ENCODE data around the gene TMEM178B. TPM values are rescaled to one million over a fixed set of nuclear protein-coding genes. Genes with fewer than 3 reads are reported as not detected.
"Not testable (repeated sequence)": the region's sequence is repeated elsewhere in the genome, so short reads cannot be mapped to it uniquely, and the experiment has no call there.

The TMEM178B gene
- total and polyA plus RNA-seq, 2 of the 4 experiments (the other 2 are of a cell fraction) = under 0.01 to 0.05 TPM

DNA sequence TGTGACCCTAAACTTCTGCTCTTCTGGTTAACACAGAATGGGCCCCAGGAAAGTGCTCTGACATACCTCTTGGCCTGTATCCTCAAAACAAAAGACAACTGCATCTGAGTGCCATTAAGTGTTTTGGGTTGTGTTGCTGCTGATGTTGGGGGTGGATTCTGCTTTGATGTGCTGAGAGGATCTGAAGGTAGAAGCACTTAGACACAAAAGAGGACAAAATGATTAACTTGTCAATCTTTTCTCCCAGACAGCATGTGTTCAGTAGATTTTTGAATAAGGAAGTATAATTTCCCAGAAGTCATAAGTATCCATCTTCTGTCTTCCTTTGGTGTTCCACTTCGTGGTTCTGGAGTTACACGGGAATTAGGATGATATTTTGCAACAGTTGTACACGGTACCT, 16.1 kb upstream of the TMEM178B start:
- dilution Hi-C loops (cut with HindIII; ENCODE audit: low sequenced_read_pairs, unreplicated experiment) = no loop called here
- CTCF ChIA-PET = no interaction called here

DNA sequence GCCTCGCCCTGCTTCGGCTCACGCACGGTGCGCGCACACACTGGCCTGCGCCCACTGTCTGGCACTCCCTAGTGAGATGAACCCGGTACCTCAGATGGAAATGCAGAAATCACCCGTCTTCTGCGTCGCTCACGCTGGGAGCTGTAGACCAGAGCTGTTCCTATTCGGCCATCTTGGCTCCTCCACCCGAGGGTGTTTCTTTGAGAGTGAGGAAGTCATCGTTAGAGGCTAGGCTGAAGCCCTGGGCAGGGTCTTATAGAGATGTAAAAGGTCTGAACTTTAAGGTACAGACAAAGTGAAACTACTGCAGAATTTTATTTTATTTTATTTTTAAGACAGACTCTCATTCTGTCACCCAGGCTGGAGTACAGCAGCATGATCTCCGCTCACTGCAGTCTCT, 6.0 kb upstream of the TMEM178B start:
- H4K5ac ChIP-seq (ENCODE audit: low read depth, low read length); H3K4me1 ChIP-seq (ENCODE audit: control insufficient read depth, insufficient read depth, low read length); BruUV-seq (replicated peaks); H2BK120ac ChIP-seq (ENCODE audit: low read depth, low read length); H3K36me3 ChIP-seq (ENCODE audit: control insufficient read depth, insufficient read depth, low read length); H4K8ac ChIP-seq (ENCODE audit: low read depth in 2 of 2, low read length in 2 of 2); H2BK20ac ChIP-seq (ENCODE audit: low read depth, low read length); H3K4me2 ChIP-seq (ENCODE audit: low read depth, low read length); intact Hi-C loops (cut with micrococcal nuclease); H2AK9ac ChIP-seq (replicated peaks; ENCODE audit: low read depth, low read length, poor library complexity); H4K91ac ChIP-seq (ENCODE audit: insufficient read depth, low read depth, low read length); CTCF ChIA-PET; H3K9me3 ChIP-seq (ENCODE audit: control insufficient read depth, insufficient read depth, low read length); H4K20me1 ChIP-seq (ENCODE audit: insufficient read depth, low read length); H3K4ac ChIP-seq (ENCODE audit: low read depth, low read length); H3K9ac ChIP-seq (ENCODE audit: low read depth, low read length); H2AK5ac ChIP-seq (ENCODE audit: low read depth, low read length); H3K56ac ChIP-seq (ENCODE audit: extremely low read depth, insufficient read depth, low read length); H3K23ac ChIP-seq (ENCODE audit: low read depth, low read length); H2BK5ac ChIP-seq (ENCODE audit: low read depth, low read length, poor library complexity, severe bottlenecking); H3K18ac ChIP-seq (ENCODE audit: low read depth, low read length); H3K4me3 ChIP-seq (ENCODE audit: insufficient read depth, low read depth, low read length); DNase-seq; H3K79me1 ChIP-seq (ENCODE audit: low read depth in 1 of 2, low read length in 2 of 2); H2AFZ ChIP-seq (replicated peaks; ENCODE audit: low read length, poor library complexity); ATAC-seq (ENCODE audit: low read depth); H3K27ac ChIP-seq (ENCODE audit: insufficient read depth, low read length); H3K14ac ChIP-seq (replicated peaks; ENCODE audit: low read depth, low read length); in situ Hi-C loops (cut with MboI; ENCODE audit: low sequenced_read_pairs); dilution Hi-C loops (cut with HindIII; ENCODE audit: low sequenced_read_pairs, unreplicated experiment); H3K9me1 ChIP-seq (ENCODE audit: insufficient read depth, low read length); POLR2A ChIA-PET (ENCODE audit: unreplicated experiment); H2BK15ac ChIP-seq (ENCODE audit: low read depth, low read length): not testable (repeated sequence)
- H3K27me3 ChIP-seq (ENCODE audit: control insufficient read depth, insufficient read depth, low read length) = peaks cover 19% of the 10 kb centered on the region
- 100% methylated on average over 1 of the region's 16 CpGs; no CpG with 5 or more reads in 1 of the 2 experiments for WGBS, 2 experiments (ENCODE audit: extremely low coverage in 2 of 2, insufficient read length in 1 of 2)

More for the DNA sequence above, 16.1 kb upstream of the TMEM178B start:
- Histone ChIP-seq H3K56ac (ENCODE audit: extremely low read depth, insufficient read depth, low read length) (no peak overlapping the region), H3K4me3 (ENCODE audit: insufficient read depth, low read depth, low read length) (no peak overlapping the region), H3K27ac (ENCODE audit: insufficient read depth, low read length) (no peak overlapping the region), H3K4me2 (ENCODE audit: low read depth, low read length) (no peak overlapping the region), H3K9me1 (ENCODE audit: insufficient read depth, low read length) (no peaks in the 10 kb centered on the region), H2AK5ac (ENCODE audit: low read depth, low read length) (no peak overlapping the region), H4K91ac (ENCODE audit: insufficient read depth, low read depth, low read length) (no peak overlapping the region), H2BK20ac (ENCODE audit: low read depth, low read length) (no peak overlapping the region), H3K9me3 (ENCODE audit: control insufficient read depth, insufficient read depth, low read length) (no peaks in the 10 kb centered on the region), H3K9ac (ENCODE audit: low read depth, low read length) (no peak overlapping the region), H3K4ac (ENCODE audit: low read depth, low read length) (no peak overlapping the region), H4K20me1 (ENCODE audit: insufficient read depth, low read length) (no peaks in the 10 kb centered on the region), H2BK15ac (ENCODE audit: low read depth, low read length) (no peak overlapping the region), H3K23ac (ENCODE audit: low read depth, low read length) (no peak overlapping the region), H4K5ac (ENCODE audit: low read depth, low read length) (no peak overlapping the region), H3K14ac (replicated peaks; ENCODE audit: low read depth, low read length) (no peak overlapping the region), H2BK5ac (ENCODE audit: low read depth, low read length, poor library complexity, severe bottlenecking) (no peak overlapping the region), H3K27me3 (ENCODE audit: control insufficient read depth, insufficient read depth, low read length) (peaks cover under 1% of the 10 kb centered on the region; the same call in 1 of the 2 replicates), H3K18ac (ENCODE audit: low read depth, low read length) (no peak overlapping the region), H2AK9ac (replicated peaks; ENCODE audit: low read depth, low read length, poor library complexity) (no peak overlapping the region), H3K4me1 (ENCODE audit: control insufficient read depth, insufficient read depth, low read length) (no peaks in the 10 kb centered on the region), H3K79me1 (ENCODE audit: low read depth in 1 of 2, low read length in 2 of 2) (no peaks in the 10 kb centered on the region), H4K8ac (ENCODE audit: low read depth in 2 of 2, low read length in 2 of 2) (no peak overlapping the region), H2BK120ac (ENCODE audit: low read depth, low read length) (no peak overlapping the region), H2AFZ (replicated peaks; ENCODE audit: low read length, poor library complexity) (no peak overlapping the region), H3K36me3 (ENCODE audit: control insufficient read depth, insufficient read depth, low read length) (no peaks in the 10 kb centered on the region)
- no TSS peak for BruUV-seq (replicated peaks)
- no peak for TF ChIP-seq NFE2L2 (IDR thresholded peaks at IDR 0.05; ENCODE audit: low read depth, low read length)
- TF ChIP-seq POLR2A (IDR thresholded peaks at IDR 0.05; ENCODE audit: low read depth, low read length) = no peak
- no peak for TF ChIP-seq MAFK (IDR thresholded peaks at IDR 0.05; ENCODE audit: low read depth, low read length)
- TF ChIP-seq, protein P1, sequence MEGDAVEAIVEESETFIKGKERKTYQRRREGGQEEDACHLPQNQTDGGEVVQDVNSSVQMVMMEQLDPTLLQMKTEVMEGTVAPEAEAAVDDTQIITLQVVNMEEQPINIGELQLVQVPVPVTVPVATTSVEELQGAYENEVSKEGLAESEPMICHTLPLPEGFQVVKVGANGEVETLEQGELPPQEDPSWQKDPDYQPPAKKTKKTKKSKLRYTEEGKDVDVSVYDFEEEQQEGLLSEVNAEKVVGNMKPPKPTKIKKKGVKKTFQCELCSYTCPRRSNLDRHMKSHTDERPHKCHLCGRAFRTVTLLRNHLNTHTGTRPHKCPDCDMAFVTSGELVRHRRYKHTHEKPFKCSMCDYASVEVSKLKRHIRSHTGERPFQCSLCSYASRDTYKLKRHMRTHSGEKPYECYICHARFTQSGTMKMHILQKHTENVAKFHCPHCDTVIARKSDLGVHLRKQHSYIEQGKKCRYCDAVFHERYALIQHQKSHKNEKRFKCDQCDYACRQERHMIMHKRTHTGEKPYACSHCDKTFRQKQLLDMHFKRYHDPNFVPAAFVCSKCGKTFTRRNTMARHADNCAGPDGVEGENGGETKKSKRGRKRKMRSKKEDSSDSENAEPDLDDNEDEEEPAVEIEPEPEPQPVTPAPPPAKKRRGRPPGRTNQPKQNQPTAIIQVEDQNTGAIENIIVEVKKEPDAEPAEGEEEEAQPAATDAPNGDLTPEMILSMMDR (conservative IDR thresholded peaks at IDR 0.05; ENCODE audit: low read depth, low read length) = no peak
- no peak for TF ChIP-seq RAD21 (IDR thresholded peaks at IDR 0.05; ENCODE audit: low read length)
- no peak for TF ChIP-seq CHD1 (IDR thresholded peaks at IDR 0.05; ENCODE audit: low read depth, low read length)
- WGBS, 2 experiments (ENCODE audit: extremely low coverage in 2 of 2, insufficient read length in 1 of 2) = no CpG with 5 or more reads among the region's 3 CpGs
- in situ Hi-C loops (cut with MboI; ENCODE audit: low sequenced_read_pairs) (no loop called here), intact Hi-C loops (cut with micrococcal nuclease) (no loop called here)
- POLR2A ChIA-PET (ENCODE audit: unreplicated experiment) = no interaction called here
- DNase-seq (no peak), ATAC-seq (ENCODE audit: low read depth) (no peak)

Data from IMR-90 (cell line).